Measurements from ENCODE around the gene SH3D19. TPM values are rescaled to one million over a fixed set of nuclear protein-coding genes. Genes with fewer than 3 reads are reported as not detected.

The SH3D19 gene
- total RNA-seq, 2 donors from 2014 or later: 94.8 to 143 TPM

- Histone ChIP-seq H3K36me3 (no peaks in the 10 kb centered on the region), H3K4me3 (peak overlapping the region; percentile 68)
- ATAC-seq (ENCODE audit: insufficient number of reproducible peaks, low FRiP score, low read depth): no peak
Observed at GRCh38 chr4:151228189-151229119, 97.0 kb downstream of the SH3D19 start.

GRCh38 chr4:151227731-151228130 is 97.7 kb downstream of the SH3D19 start:
- peaks cover 3 to 26% of the 10 kb centered on the region in 2 donors for H3K4me1 ChIP-seq (ENCODE audit: control insufficient read depth in 1 of 2, low read depth in 2 of 2)
- no peaks in the 10 kb centered on the region for H3K9me3 ChIP-seq
- no peaks in the 10 kb centered on the region for H3K27me3 ChIP-seq (replicated peaks; ENCODE audit: insufficient read depth)
- peak overlapping the region; percentile 76 to 92 for H3K27ac ChIP-seq
- DNase-seq (ENCODE audit: low spot score): peak; percentile 15
- ATAC-seq (ENCODE audit: insufficient number of reproducible peaks, low FRiP score, low read depth): peak; percentile 87
- no peak for TF ChIP-seq CTCF (IDR thresholded peaks at IDR 0.05)
- no peaks in the 10 kb centered on the region for H3K36me3 ChIP-seq
- peak overlapping the region; percentile 68 for H3K4me3 ChIP-seq

More at GRCh38 chr4:151228189-151229119, 97.0 kb downstream of the SH3D19 start:
- H3K9me3 ChIP-seq: no peaks in the 10 kb centered on the region
- H3K4me1 ChIP-seq (ENCODE audit: control insufficient read depth in 1 of 2, low read depth in 2 of 2): peaks cover 3 to 24% of the 10 kb centered on the region in 2 donors
- no peak for TF ChIP-seq CTCF (IDR thresholded peaks at IDR 0.05)
- peak overlapping the region; percentile 76 to 92 for H3K27ac ChIP-seq
- DNase-seq (ENCODE audit: low spot score): no peak
- no peaks in the 10 kb centered on the region for H3K27me3 ChIP-seq (replicated peaks; ENCODE audit: insufficient read depth)

GRCh38 chr4:151227172-151227571 is 98.2 kb downstream of the SH3D19 start:
- peaks cover 3 to 30% of the 10 kb centered on the region in 2 donors for H3K4me1 ChIP-seq (ENCODE audit: control insufficient read depth in 1 of 2, low read depth in 2 of 2)
- H3K9me3 ChIP-seq: no peaks in the 10 kb centered on the region
- DNase-seq (ENCODE audit: low spot score) (no peak), ATAC-seq (ENCODE audit: insufficient number of reproducible peaks, low FRiP score, low read depth) (no peak)
- no peaks in the 10 kb centered on the region for H3K27me3 ChIP-seq (replicated peaks; ENCODE audit: insufficient read depth)
- no peaks in the 10 kb centered on the region for H3K36me3 ChIP-seq
- peak overlapping the region; percentile 76 to 92 for H3K27ac ChIP-seq
- peak overlapping the region; percentile 68 for H3K4me3 ChIP-seq
- no peak for TF ChIP-seq CTCF (IDR thresholded peaks at IDR 0.05)

- H3K4me3 ChIP-seq: peak overlapping the region; percentile 68
- no peaks in the 10 kb centered on the region for H3K36me3 ChIP-seq
- no peaks in the 10 kb centered on the region for H3K27me3 ChIP-seq (replicated peaks; ENCODE audit: insufficient read depth)
- H3K9me3 ChIP-seq: no peaks in the 10 kb centered on the region
- H3K4me1 ChIP-seq (ENCODE audit: control insufficient read depth in 1 of 2, low read depth in 2 of 2): peaks cover 3 to 39% of the 10 kb centered on the region in 2 donors
- peak overlapping the region; percentile 76 to 92 for H3K27ac ChIP-seq
- ATAC-seq (ENCODE audit: insufficient number of reproducible peaks, low FRiP score, low read depth) (peak; percentile 75), DNase-seq (ENCODE audit: low spot score) (no peak)
- TF ChIP-seq CTCF (IDR thresholded peaks at IDR 0.05): no peak
Observed at GRCh38 chr4:151226004-151226932, 99.1 kb downstream of the SH3D19 start.

Data from thoracic aorta (tissue), 2 donors.